ENCODE data around the gene GPALPP1.

- no peak for TF ChIP-seq POLR2A (IDR thresholded peaks at IDR 0.05; ENCODE audit: low read length)
- TF ChIP-seq GATA1 (IDR thresholded peaks at IDR 0.05; ENCODE audit: low read depth, low read length), result no peak
Observed at GRCh38 chr13:45003417-45003816, 14.1 kb downstream of the GPALPP1 start.
